ENCODE results near the gene RORC. TPM values are rescaled to one million over a fixed set of nuclear protein-coding genes. Genes with fewer than 3 reads are reported as not detected.

RORC gene
- total and polyA plus RNA-seq, 12 donors, result 4.0 to 21.0 (median 13.3) TPM

- intact Hi-C loops (cut with DNase I), result no loop called here
- WGBS, 2 donors, result 51 to 56% methylated on average over 21 of the region's 21 CpGs
- H3K4me1 ChIP-seq, result peaks cover 0 to 36% (median 18%) of the 10 kb centered on the region in 9 donors
- TF ChIP-seq, protein P1, sequence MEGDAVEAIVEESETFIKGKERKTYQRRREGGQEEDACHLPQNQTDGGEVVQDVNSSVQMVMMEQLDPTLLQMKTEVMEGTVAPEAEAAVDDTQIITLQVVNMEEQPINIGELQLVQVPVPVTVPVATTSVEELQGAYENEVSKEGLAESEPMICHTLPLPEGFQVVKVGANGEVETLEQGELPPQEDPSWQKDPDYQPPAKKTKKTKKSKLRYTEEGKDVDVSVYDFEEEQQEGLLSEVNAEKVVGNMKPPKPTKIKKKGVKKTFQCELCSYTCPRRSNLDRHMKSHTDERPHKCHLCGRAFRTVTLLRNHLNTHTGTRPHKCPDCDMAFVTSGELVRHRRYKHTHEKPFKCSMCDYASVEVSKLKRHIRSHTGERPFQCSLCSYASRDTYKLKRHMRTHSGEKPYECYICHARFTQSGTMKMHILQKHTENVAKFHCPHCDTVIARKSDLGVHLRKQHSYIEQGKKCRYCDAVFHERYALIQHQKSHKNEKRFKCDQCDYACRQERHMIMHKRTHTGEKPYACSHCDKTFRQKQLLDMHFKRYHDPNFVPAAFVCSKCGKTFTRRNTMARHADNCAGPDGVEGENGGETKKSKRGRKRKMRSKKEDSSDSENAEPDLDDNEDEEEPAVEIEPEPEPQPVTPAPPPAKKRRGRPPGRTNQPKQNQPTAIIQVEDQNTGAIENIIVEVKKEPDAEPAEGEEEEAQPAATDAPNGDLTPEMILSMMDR (IDR thresholded peaks at IDR 0.05), result no peak
- no peaks in the 10 kb centered on the region for H3K27me3 ChIP-seq
- no peak overlapping the region for H3K4me3 ChIP-seq
- H3K9me3 ChIP-seq, result no peaks in the 10 kb centered on the region
- H3K36me3 ChIP-seq, result no peaks in the 10 kb centered on the region
- no peak overlapping the region for H3K27ac ChIP-seq
- DNase-seq (no peak), ATAC-seq (no peak)
These were observed 5.6 kb downstream of the RORC start for GRCh38 chr1:151825751-151826660.

- WGBS, 2 donors, result 67 to 75% methylated on average over 9 of the region's 9 CpGs
- H3K27ac ChIP-seq, result no peak overlapping the region
- no peaks in the 10 kb centered on the region for H3K9me3 ChIP-seq
- H3K36me3 ChIP-seq, result no peaks in the 10 kb centered on the region
- TF ChIP-seq, protein P1 (IDR thresholded peaks at IDR 0.05), result no peak
- no peaks in the 10 kb centered on the region for H3K27me3 ChIP-seq
- no peak for DNase-seq
- peaks cover 0 to 38% (median 18%) of the 10 kb centered on the region in 9 donors for H3K4me1 ChIP-seq
- no peak overlapping the region for H3K4me3 ChIP-seq
- peak in 1 of 8 donors; percentile 28 for ATAC-seq
- intact Hi-C loops (cut with DNase I), result no loop called here
These were observed 6.4 kb downstream of the RORC start for GRCh38 chr1:151825204-151825603.

DNA sequence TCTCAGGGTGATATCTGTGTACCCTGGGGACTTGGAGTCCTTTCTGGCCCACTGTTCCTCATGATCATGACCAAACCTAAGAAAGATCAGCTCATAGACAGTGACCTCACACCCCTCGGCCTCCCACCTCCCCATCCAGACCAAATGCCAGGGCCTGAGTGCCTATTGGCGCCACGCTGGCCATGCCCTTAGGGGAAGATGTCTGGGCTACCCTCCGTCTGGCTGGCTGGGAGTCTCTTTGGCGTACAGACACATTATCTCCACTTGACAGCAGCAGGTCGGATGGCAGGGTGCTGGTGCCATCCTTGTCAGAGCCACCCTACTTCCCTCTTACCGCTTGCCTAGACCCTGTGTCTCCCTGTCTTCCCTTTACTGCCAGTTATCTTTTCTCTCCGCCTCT is 8.4 kb downstream of the RORC start:
- intact Hi-C loops (cut with DNase I), result no loop called here
- 78 to 83% methylated on average over 8 of the region's 8 CpGs for WGBS, 2 donors
- H3K9me3 ChIP-seq, result no peaks in the 10 kb centered on the region
- H3K27me3 ChIP-seq, result no peaks in the 10 kb centered on the region
- H3K4me1 ChIP-seq, result peaks cover 0 to 18% (median 3%) of the 10 kb centered on the region in 9 donors
- H3K4me3 ChIP-seq, result no peak overlapping the region
- no peak for ATAC-seq
- TF ChIP-seq, protein P1 (IDR thresholded peaks at IDR 0.05), result no peak
- no peaks in the 10 kb centered on the region for H3K36me3 ChIP-seq
- no peak overlapping the region for H3K27ac ChIP-seq
- DNase-seq, result no peak

- WGBS, 2 donors, result 58 to 64% methylated on average over 7 of the region's 7 CpGs
- intact Hi-C loops (cut with DNase I), result no loop called here
- ATAC-seq (no peak), DNase-seq (no peak)
- Histone ChIP-seq H3K9me3 (no peaks in the 10 kb centered on the region), H3K27me3 (no peaks in the 10 kb centered on the region), H3K27ac (no peak overlapping the region), H3K36me3 (no peaks in the 10 kb centered on the region), H3K4me1 (peaks cover 0 to 16% (median 3%) of the 10 kb centered on the region in 9 donors), H3K4me3 (no peak overlapping the region)
- TF ChIP-seq, protein P1 (IDR thresholded peaks at IDR 0.05), result no peak
These were observed 9.2 kb downstream of the RORC start for GRCh38 chr1:151822404-151822803.
